HUDEP-2 (cell line): ENCODE data around the gene SMIM1.

Experiments used
- DNase-seq, 76 experiments: peaks; one replicate each; lab custom pipeline; 2025; ENCODE audit not compliant: unreplicated experiment in 76 of 76; lab: John Stamatoyannopoulos, UW

Gene SMIM1

GRCh38 chr1:3775490-3776230 lies 3.1 kb downstream of the SMIM1 start:
- DNase-seq, result peak in 74 of 76 experiments; percentile 56 to 94 (median 84)

- DNase-seq, result peak in 27 of 76 experiments; percentile 17 to 72 (median 45)
These were observed 3.8 kb downstream of the SMIM1 start for GRCh38 chr1:3776231-3776961.

- peak in 26 of 76 experiments; percentile 2 to 53 (median 24) for DNase-seq
These were observed 4.6 kb downstream of the SMIM1 start for GRCh38 chr1:3777078-3777547.

GRCh38 chr1:3777647-3778589 lies 5.4 kb downstream of the SMIM1 start:
- peak in 26 of 76 experiments; percentile 10 to 71 (median 33) for DNase-seq

- DNase-seq, result peak in 37 of 76 experiments; percentile 5 to 64 (median 30)
These were observed 6.2 kb downstream of the SMIM1 start for GRCh38 chr1:3778590-3779264.

GRCh38 chr1:3779265-3779911 lies 6.8 kb downstream of the SMIM1 start:
- peak in 15 of 76 experiments; percentile 9 to 64 (median 25) for DNase-seq

DNA sequence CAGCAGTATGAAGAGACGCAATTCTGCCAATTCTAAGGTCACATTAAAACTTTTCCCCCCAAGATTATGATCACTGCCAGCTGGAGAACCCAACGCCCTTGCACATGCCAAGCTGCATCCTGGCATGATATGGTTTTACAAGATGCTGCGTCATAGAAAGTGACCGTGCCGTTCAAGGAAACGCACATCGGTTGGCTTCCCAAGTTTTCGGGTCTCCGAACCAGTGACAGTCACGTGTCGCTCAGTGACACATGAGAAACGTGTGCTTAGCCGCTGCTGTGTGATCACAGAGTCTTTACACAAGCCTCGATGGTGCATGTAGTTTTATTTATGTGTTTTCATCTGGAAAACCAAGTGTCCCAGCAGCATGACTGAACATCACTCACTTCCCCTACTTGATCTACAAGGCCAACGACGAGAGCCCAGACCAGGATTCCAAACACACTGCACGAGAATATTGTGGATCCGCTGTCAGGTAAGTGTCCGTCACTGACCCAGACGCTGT lies 7.4 kb downstream of the SMIM1 start:
- peak in 1 of 76 experiments; percentile 43 for DNase-seq

GRCh38 chr1:3780901-3781300 lies 8.4 kb downstream of the SMIM1 start:
- DNase-seq, result no peak

DNA sequence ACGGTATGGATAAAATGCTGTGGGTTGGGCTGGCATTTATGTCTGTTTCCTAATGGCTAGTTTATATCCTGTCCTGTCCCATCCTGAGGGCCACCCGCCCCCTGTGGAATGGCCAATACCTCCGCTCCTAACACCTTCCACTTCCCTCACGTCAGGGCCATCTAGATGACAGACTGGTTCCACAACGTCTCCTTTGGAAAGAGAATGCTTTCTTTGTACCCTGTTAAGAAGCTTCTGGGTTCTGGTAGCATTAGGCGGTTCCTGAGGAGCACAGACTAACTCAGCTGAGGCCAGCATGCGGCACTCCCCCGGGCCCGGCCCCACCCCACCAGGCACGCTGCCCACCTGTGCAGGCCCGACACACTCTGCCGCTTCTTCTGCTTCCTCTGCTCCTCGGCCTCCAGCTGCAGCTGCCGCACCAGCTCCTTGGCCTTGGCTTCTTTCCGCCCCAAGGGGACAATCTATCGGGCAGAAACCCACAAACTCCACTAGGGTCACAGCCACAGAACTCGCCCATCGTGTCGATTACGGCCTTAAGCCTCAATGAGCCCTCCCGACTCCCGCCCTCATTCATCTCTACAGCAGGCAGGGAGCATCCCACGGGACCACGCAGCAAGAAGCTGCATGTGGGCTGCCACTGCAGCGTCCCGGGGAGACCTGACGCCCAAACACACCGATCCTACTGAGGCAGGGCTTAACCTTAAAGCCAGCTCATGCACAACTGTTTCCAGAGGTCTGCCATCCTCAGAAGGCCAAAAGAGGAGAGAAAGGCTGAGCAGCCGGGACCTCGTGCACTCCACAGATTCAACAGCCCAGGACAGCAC lies 11.3 kb downstream of the SMIM1 start:
- DNase-seq, result no peak

DNA sequence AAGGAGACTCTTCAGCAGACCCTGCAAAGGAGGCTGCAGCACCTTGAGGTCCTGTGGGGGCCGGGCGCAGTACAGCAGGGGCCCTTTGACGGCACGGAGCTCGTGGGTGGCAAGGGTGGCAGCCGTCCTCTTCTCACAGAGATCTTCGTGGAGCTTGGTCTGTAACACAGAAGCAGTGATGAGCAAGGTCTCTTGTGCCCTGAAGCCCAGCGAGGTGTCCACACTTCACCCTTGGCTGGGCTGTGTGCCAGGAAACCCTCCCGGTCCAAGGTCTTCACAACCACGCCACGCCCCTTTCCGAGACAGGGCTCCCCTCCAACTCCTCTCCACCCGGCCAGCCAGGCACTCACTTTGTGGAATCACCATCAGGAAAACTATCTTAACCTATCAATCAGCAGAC lies 12.5 kb downstream of the SMIM1 start:
- no peak for DNase-seq

GRCh38 chr1:3785456-3786157 lies 13.1 kb downstream of the SMIM1 start:
- DNase-seq, result peak in 36 of 76 experiments; percentile 5 to 63 (median 26)

GRCh38 chr1:3786468-3787348 lies 14.2 kb downstream of the SMIM1 start:
- no peak for DNase-seq

DNA sequence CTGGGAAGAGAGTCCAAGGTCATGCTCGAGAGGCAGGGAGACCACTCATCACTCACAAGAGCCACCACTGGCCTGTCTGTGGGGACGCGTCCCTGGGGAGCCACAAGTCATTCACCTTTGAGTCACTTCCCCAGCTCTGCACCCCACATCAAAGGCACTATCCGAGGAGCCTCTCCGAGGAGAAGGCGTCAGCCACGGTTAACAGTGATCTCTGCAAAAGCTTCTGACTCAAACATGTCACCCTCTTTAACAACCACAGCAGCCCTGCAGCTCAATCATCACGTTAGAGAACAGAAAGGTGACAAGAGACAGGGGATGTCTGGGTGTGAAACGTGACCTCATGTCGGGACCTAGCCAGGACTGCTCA lies 14.8 kb downstream of the SMIM1 start:
- DNase-seq, result no peak

DNA sequence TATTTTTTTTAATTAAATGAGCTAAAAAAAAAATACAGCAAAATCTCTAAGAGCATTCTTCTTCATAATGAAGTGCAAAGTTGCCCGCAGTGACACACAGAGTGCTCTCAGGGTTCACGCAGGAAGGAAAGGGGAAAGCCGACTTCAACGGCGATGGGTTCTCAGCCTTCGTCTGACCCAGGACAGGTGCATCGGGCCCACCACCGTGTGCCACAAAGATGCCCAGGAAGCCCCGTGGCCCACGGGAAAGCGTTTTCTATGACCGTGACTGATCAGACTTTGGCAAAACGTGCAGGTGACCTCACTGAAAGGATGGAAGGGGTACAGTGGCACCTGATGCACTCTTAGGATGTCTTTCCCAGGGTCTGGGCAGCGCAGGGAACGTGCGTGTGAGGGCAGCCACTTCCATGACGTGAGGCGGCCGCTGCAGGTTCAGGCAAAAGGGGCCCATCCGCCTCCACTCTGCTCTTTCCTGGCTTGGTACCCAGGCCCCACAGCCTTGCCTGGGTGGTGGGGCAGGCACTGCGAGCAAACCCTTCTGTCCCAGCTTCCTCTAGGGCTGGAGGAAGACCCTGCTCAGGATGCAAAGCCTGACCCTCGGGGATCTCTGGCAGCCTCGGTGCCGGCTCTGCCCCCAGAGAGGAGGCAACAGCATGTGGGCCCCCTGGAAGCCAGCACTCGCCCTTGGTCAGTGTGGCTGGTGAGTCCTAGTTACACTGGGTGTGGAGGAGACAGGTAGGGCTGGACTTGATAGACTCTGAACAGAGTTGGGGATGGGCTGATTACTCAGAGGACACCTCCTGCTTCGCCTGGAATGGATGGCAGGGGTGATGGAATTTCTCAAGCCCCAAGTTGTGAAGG lies 15.4 kb downstream of the SMIM1 start:
- DNase-seq, result no peak

GRCh38 chr1:3788756-3789420 lies 16.3 kb downstream of the SMIM1 start:
- DNase-seq, result no peak
